ENCODE data around the gene MTHFD1L. TPM values are rescaled to one million over a fixed set of nuclear protein-coding genes. Genes with fewer than 3 reads are reported as not detected.
"Not testable (repeated sequence)": the region's sequence is repeated elsewhere in the genome, so short reads cannot be mapped to it uniquely, and the experiment has no call there.

Gene MTHFD1L
- total RNA-seq (10 to 100 TPM; 18.2 to 20.1 TPM), polyA plus RNA-seq (1 to 10 TPM; 3.8 to 8.3 (median 5.1) TPM), total RNA-seq (5.5 to 303 (median 25.6) reads per million in 6 experiments)

GRCh38 chr6:150865406-150866146 is at the start of gene MTHFD1L:
MTHFD1L (plus strand) TSS chr6:150865702; CDS start chr6:150865823, 121 bp downstream.
- Mint-ChIP-seq H3K4me1 (peaks cover 7 to 18% (median 13%) of the 10 kb centered on the region in 4 donors), H3K36me3 (peaks cover 0 to 2% (median 0%) of the 10 kb centered on the region in 3 donors), H3K27me3 (peaks cover 4 to 26% (median 17%) of the 10 kb centered on the region in 5 donors), H3K9me3 (no peaks in the 10 kb centered on the region), H3K4me3 (peak within 1 kb of the TSS; percentile 79 to 97 (median 84)), H3K27ac (peak within 1 kb of the TSS in 9 of 10 donors; percentile 36 to 92 (median 78))
- peak; percentile 42 to 79 (median 59) for DNase-seq
- POLR2A ChIA-PET, result interaction anchor here (0.7 to 1.6 kb wide), 2 partner anchors 72 to 524 kb away, joined by 4 read pairs; no protein-coding TSS in a partner anchor
- peak; percentile 69 to 73 for ATAC-seq

- not testable (repeated sequence) for ATAC-seq, H3K9me3 Mint-ChIP-seq, H3K27ac Mint-ChIP-seq, H3K36me3 Mint-ChIP-seq, H3K4me1 Mint-ChIP-seq, H3K4me3 Mint-ChIP-seq, DNase-seq
- POLR2A ChIA-PET, result interaction anchor here (0.6 kb wide), 1 partner anchor 200 kb away, joined by 5 read pairs; no protein-coding TSS in a partner anchor
- H3K27me3 Mint-ChIP-seq, result peaks cover 7 to 18% (median 11%) of the 10 kb centered on the region in 5 donors
Measured at GRCh38 chr6:150816554-150816953, 48.9 kb upstream of the MTHFD1L start.

- no peak overlapping the region for H3K27ac Mint-ChIP-seq
- H3K9me3 Mint-ChIP-seq, result no peaks in the 10 kb centered on the region
- H3K27me3 Mint-ChIP-seq, result peaks cover 0 to 6% (median 3%) of the 10 kb centered on the region in 5 donors
- no peaks in the 10 kb centered on the region for H3K4me1 Mint-ChIP-seq
- H3K4me3 Mint-ChIP-seq, result no peak overlapping the region
- no peak for ATAC-seq
- no peaks in the 10 kb centered on the region for H3K36me3 Mint-ChIP-seq
- POLR2A ChIA-PET, result no interaction called here
- DNase-seq, result no peak
Measured at GRCh38 chr6:150822932-150823331, 42.6 kb upstream of the MTHFD1L start.

GRCh38 chr6:150826788-150827187 is 38.7 kb upstream of the MTHFD1L start:
- Mint-ChIP-seq H3K9me3 (no peaks in the 10 kb centered on the region), H3K27ac (no peak overlapping the region), H3K27me3 (peaks cover 0 to 2% (median 0%) of the 10 kb centered on the region in 5 donors), H3K36me3 (no peaks in the 10 kb centered on the region), H3K4me3 (no peak overlapping the region), H3K4me1 (no peaks in the 10 kb centered on the region)
- DNase-seq, result no peak
- POLR2A ChIA-PET, result no interaction called here
- no peak for ATAC-seq

- ATAC-seq, H3K9me3 Mint-ChIP-seq, H3K4me3 Mint-ChIP-seq, H3K27me3 Mint-ChIP-seq, DNase-seq, POLR2A ChIA-PET, H3K4me1 Mint-ChIP-seq, H3K27ac Mint-ChIP-seq, H3K36me3 Mint-ChIP-seq: not testable (repeated sequence)
Measured at GRCh38 chr6:150828107-150828506, 37.4 kb upstream of the MTHFD1L start.

GRCh38 chr6:150830439-150831165 is 34.9 kb upstream of the MTHFD1L start:
- POLR2A ChIA-PET, result no interaction called here
- Mint-ChIP-seq H3K4me1 (no peaks in the 10 kb centered on the region), H3K27ac (no peak overlapping the region), H3K4me3 (no peak overlapping the region), H3K27me3 (peaks cover 0 to 2% (median 0%) of the 10 kb centered on the region in 5 donors), H3K9me3 (no peaks in the 10 kb centered on the region), H3K36me3 (no peaks in the 10 kb centered on the region)
- no peak for DNase-seq
- no peak for ATAC-seq

- H3K4me1 Mint-ChIP-seq, result no peaks in the 10 kb centered on the region
- ATAC-seq (no peak), DNase-seq (no peak)
- POLR2A ChIA-PET, result no interaction called here
- no peaks in the 10 kb centered on the region for H3K9me3 Mint-ChIP-seq
- H3K27me3 Mint-ChIP-seq, result peaks cover 0 to 1% (median 0%) of the 10 kb centered on the region in 5 donors
- no peak overlapping the region for H3K27ac Mint-ChIP-seq
- no peaks in the 10 kb centered on the region for H3K36me3 Mint-ChIP-seq
- no peak overlapping the region for H3K4me3 Mint-ChIP-seq
Measured at GRCh38 chr6:150831577-150831976, 33.9 kb upstream of the MTHFD1L start.

GRCh38 chr6:150835620-150836019 is 29.9 kb upstream of the MTHFD1L start:
- DNase-seq (no peak), ATAC-seq (no peak)
- Mint-ChIP-seq H3K9me3 (no peaks in the 10 kb centered on the region), H3K4me3 (no peak overlapping the region), H3K27ac (no peak overlapping the region), H3K4me1 (no peaks in the 10 kb centered on the region), H3K27me3 (peaks cover 0 to 2% (median 0%) of the 10 kb centered on the region in 5 donors), H3K36me3 (no peaks in the 10 kb centered on the region)
- POLR2A ChIA-PET, result no interaction called here

- ATAC-seq, result no peak
- no peaks in the 10 kb centered on the region for H3K9me3 Mint-ChIP-seq
- no peak overlapping the region for H3K4me3 Mint-ChIP-seq
- no peaks in the 10 kb centered on the region for H3K4me1 Mint-ChIP-seq
- peaks cover 0 to 2% (median 0%) of the 10 kb centered on the region in 5 donors for H3K27me3 Mint-ChIP-seq
- H3K27ac Mint-ChIP-seq, result no peak overlapping the region
- no peak for DNase-seq
- H3K36me3 Mint-ChIP-seq, result no peaks in the 10 kb centered on the region
- POLR2A ChIA-PET, result no interaction called here
Measured at GRCh38 chr6:150840185-150840584, 25.3 kb upstream of the MTHFD1L start.

- Mint-ChIP-seq H3K27ac (no peak overlapping the region), H3K9me3 (no peaks in the 10 kb centered on the region), H3K36me3 (no peaks in the 10 kb centered on the region), H3K4me3 (no peak overlapping the region), H3K4me1 (no peaks in the 10 kb centered on the region), H3K27me3 (peaks cover 0 to 5% (median 2%) of the 10 kb centered on the region in 5 donors)
- POLR2A ChIA-PET, result no interaction called here
- ATAC-seq (no peak), DNase-seq (no peak)
Measured at GRCh38 chr6:150841189-150841588, 24.3 kb upstream of the MTHFD1L start.

- ATAC-seq, result no peak
- no peak for DNase-seq
- peaks cover 0 to 9% (median 2%) of the 10 kb centered on the region in 5 donors for H3K27me3 Mint-ChIP-seq
- H3K27ac Mint-ChIP-seq, result no peak overlapping the region
- POLR2A ChIA-PET, result no interaction called here
- H3K9me3 Mint-ChIP-seq, result no peaks in the 10 kb centered on the region
- H3K4me1 Mint-ChIP-seq, result no peaks in the 10 kb centered on the region
- no peaks in the 10 kb centered on the region for H3K36me3 Mint-ChIP-seq
- no peak overlapping the region for H3K4me3 Mint-ChIP-seq
Measured at GRCh38 chr6:150841697-150842096, 23.8 kb upstream of the MTHFD1L start.

- no peak overlapping the region for H3K27ac Mint-ChIP-seq
- ATAC-seq (no peak), DNase-seq (no peak)
- no peaks in the 10 kb centered on the region for H3K4me1 Mint-ChIP-seq
- H3K4me3 Mint-ChIP-seq, result no peak overlapping the region
- no peaks in the 10 kb centered on the region for H3K36me3 Mint-ChIP-seq
- H3K9me3 Mint-ChIP-seq, result no peaks in the 10 kb centered on the region
- POLR2A ChIA-PET, result no interaction called here
- H3K27me3 Mint-ChIP-seq, result peaks cover 0 to 12% (median 6%) of the 10 kb centered on the region in 5 donors
Measured at GRCh38 chr6:150844371-150844770, 21.1 kb upstream of the MTHFD1L start.

GRCh38 chr6:150846641-150847040 is 18.9 kb upstream of the MTHFD1L start:
- Mint-ChIP-seq H3K4me1 (peaks cover 0 to 1% (median 0%) of the 10 kb centered on the region in 4 donors), H3K9me3 (no peaks in the 10 kb centered on the region), H3K36me3 (no peaks in the 10 kb centered on the region), H3K27ac (no peak overlapping the region), H3K27me3 (peaks cover 0 to 12% (median 6%) of the 10 kb centered on the region in 5 donors), H3K4me3 (no peak overlapping the region)
- POLR2A ChIA-PET, result no interaction called here
- ATAC-seq (no peak), DNase-seq (no peak)
